Iris pigment epithelial cell (primary cell): ENCODE data around the gene FSTL5.

Experiments used
- DNase-seq: peaks from one replicate; pipeline ENCODE4 v3.0.0-alpha.2; 2011; ENCODE audit warnings: low read depth

The FSTL5 gene

GRCh38 chr4:161937596-161937995 lies 226.2 kb downstream of the FSTL5 start:
- DNase-seq = peak; percentile 25

- peak; percentile 97 for DNase-seq
Measured at GRCh38 chr4:161936625-161937550, 226.9 kb downstream of the FSTL5 start.

- no peak for DNase-seq
Measured at GRCh38 chr4:161931089-161931488, 232.7 kb downstream of the FSTL5 start.

- DNase-seq = peak; percentile 52
Measured at GRCh38 chr4:161929956-161930355, 233.8 kb downstream of the FSTL5 start.

- DNase-seq = peak; percentile 46
Measured at GRCh38 chr4:161926033-161926828, 237.6 kb downstream of the FSTL5 start.

- no peak for DNase-seq
Measured at GRCh38 chr4:161920304-161921052, 243.3 kb downstream of the FSTL5 start.

- DNase-seq = no peak
Measured at GRCh38 chr4:161919442-161920220, 244.2 kb downstream of the FSTL5 start.

GRCh38 chr4:161916035-161916434 lies 247.8 kb downstream of the FSTL5 start:
- no peak for DNase-seq

- DNase-seq = no peak
Measured at GRCh38 chr4:161907590-161907955, 256.2 kb downstream of the FSTL5 start.

GRCh38 chr4:161906836-161907589 lies 256.8 kb downstream of the FSTL5 start:
- no peak for DNase-seq

- no peak for DNase-seq
Measured at GRCh38 chr4:161900110-161900509, 263.7 kb downstream of the FSTL5 start.

- DNase-seq = peak; percentile 2
Measured at GRCh38 chr4:161894493-161895167, 269.2 kb downstream of the FSTL5 start.

- no peak for DNase-seq
Measured at GRCh38 chr4:161894014-161894413, 269.8 kb downstream of the FSTL5 start.

- DNase-seq = no peak
Measured at GRCh38 chr4:161893566-161893965, 270.2 kb downstream of the FSTL5 start.

- no peak for DNase-seq
Measured at GRCh38 chr4:161892951-161893350, 270.8 kb downstream of the FSTL5 start.

- no peak for DNase-seq
Measured at GRCh38 chr4:161883157-161883556, 280.6 kb downstream of the FSTL5 start.

- DNase-seq = no peak
Measured at GRCh38 chr4:161881370-161881769, 282.4 kb downstream of the FSTL5 start.

GRCh38 chr4:161869511-161869910 lies 294.3 kb downstream of the FSTL5 start:
- peak; percentile 7 for DNase-seq

GRCh38 chr4:161856711-161857326 lies 307.0 kb downstream of the FSTL5 start:
- DNase-seq = peak; percentile 50

GRCh38 chr4:161850631-161851030 lies 313.2 kb downstream of the FSTL5 start:
- DNase-seq = no peak
